ENCODE data around the gene DBN1.
A peak's percentile ranks its signal among the peaks of the same experiment; 100 is the strongest.

DBN1 gene

GRCh38 chr5:177473443-177474001 is at the start of gene DBN1:
DBN1 (minus strand) TSS chr5:177473634; CDS start chr5:177473521, 113 bp downstream.
- H3K4me3 ChIP-seq (ENCODE audit: low read depth in 1 of 2, low read length in 2 of 2): peak within 1 kb of the TSS; percentile 56 to 84
- no peaks in the 10 kb centered on the region for H3K9me3 ChIP-seq (ENCODE audit: control insufficient read depth in 1 of 2, low read length in 2 of 2)
- H3K27ac ChIP-seq (ENCODE audit: low read length): no peak within 1 kb of the TSS
- no peaks in the 10 kb centered on the region for H3K36me3 ChIP-seq (ENCODE audit: control insufficient read depth in 1 of 2, insufficient read depth in 2 of 2, low read length in 2 of 2)
- H3K27me3 ChIP-seq (ENCODE audit: low read depth, low read length): no peaks in the 10 kb centered on the region
- H3K4me1 ChIP-seq (ENCODE audit: control insufficient read depth in 1 of 2, insufficient read depth in 2 of 2, low read length in 2 of 2): peaks cover 12 to 64% of the 10 kb centered on the region in 2 donors

GRCh38 chr5:177520916-177521513 is 47.6 kb upstream of the DBN1 start:
- Histone ChIP-seq H3K27me3 (ENCODE audit: low read depth, low read length) (no peaks in the 10 kb centered on the region), H3K9me3 (ENCODE audit: control insufficient read depth in 1 of 2, low read length in 2 of 2) (no peaks in the 10 kb centered on the region), H3K4me3 (ENCODE audit: low read depth in 1 of 2, low read length in 2 of 2) (no peak overlapping the region), H3K27ac (ENCODE audit: low read length) (no peak overlapping the region), H3K36me3 (ENCODE audit: control insufficient read depth in 1 of 2, insufficient read depth in 2 of 2, low read length in 2 of 2) (peaks cover 34 to 60% of the 10 kb centered on the region in 2 donors), H3K4me1 (ENCODE audit: control insufficient read depth in 1 of 2, insufficient read depth in 2 of 2, low read length in 2 of 2) (peaks cover 3 to 17% of the 10 kb centered on the region in 2 donors)

GRCh38 chr5:177520271-177520670 is 46.8 kb upstream of the DBN1 start:
- Histone ChIP-seq H3K36me3 (ENCODE audit: control insufficient read depth in 1 of 2, insufficient read depth in 2 of 2, low read length in 2 of 2) (peaks cover 30 to 60% of the 10 kb centered on the region in 2 donors), H3K4me3 (ENCODE audit: low read depth in 1 of 2, low read length in 2 of 2) (no peak overlapping the region), H3K4me1 (ENCODE audit: control insufficient read depth in 1 of 2, insufficient read depth in 2 of 2, low read length in 2 of 2) (peaks cover 6 to 24% of the 10 kb centered on the region in 2 donors), H3K27ac (ENCODE audit: low read length) (no peak overlapping the region), H3K27me3 (ENCODE audit: low read depth, low read length) (no peaks in the 10 kb centered on the region), H3K9me3 (ENCODE audit: control insufficient read depth in 1 of 2, low read length in 2 of 2) (no peaks in the 10 kb centered on the region)

GRCh38 chr5:177519463-177520235 is 46.2 kb upstream of the DBN1 start:
- no peak overlapping the region for H3K4me3 ChIP-seq (ENCODE audit: low read depth in 1 of 2, low read length in 2 of 2)
- H3K27ac ChIP-seq (ENCODE audit: low read length): no peak overlapping the region
- peaks cover 32 to 59% of the 10 kb centered on the region in 2 donors for H3K36me3 ChIP-seq (ENCODE audit: control insufficient read depth in 1 of 2, insufficient read depth in 2 of 2, low read length in 2 of 2)
- no peaks in the 10 kb centered on the region for H3K9me3 ChIP-seq (ENCODE audit: control insufficient read depth in 1 of 2, low read length in 2 of 2)
- H3K27me3 ChIP-seq (ENCODE audit: low read depth, low read length): no peaks in the 10 kb centered on the region
- H3K4me1 ChIP-seq (ENCODE audit: control insufficient read depth in 1 of 2, insufficient read depth in 2 of 2, low read length in 2 of 2): peaks cover 6 to 30% of the 10 kb centered on the region in 2 donors

- peak within 1 kb of the TSS; percentile 69 for H3K27ac ChIP-seq (ENCODE audit: low read length)
- no peaks in the 10 kb centered on the region for H3K27me3 ChIP-seq (ENCODE audit: low read depth, low read length)
- H3K4me3 ChIP-seq (ENCODE audit: low read depth in 1 of 2, low read length in 2 of 2): peak within 1 kb of the TSS; percentile 86 to 99
- no peaks in the 10 kb centered on the region for H3K9me3 ChIP-seq (ENCODE audit: control insufficient read depth in 1 of 2, low read length in 2 of 2)
- H3K36me3 ChIP-seq (ENCODE audit: control insufficient read depth in 1 of 2, insufficient read depth in 2 of 2, low read length in 2 of 2): peaks cover 40 to 67% of the 10 kb centered on the region in 2 donors
- H3K4me1 ChIP-seq (ENCODE audit: control insufficient read depth in 1 of 2, insufficient read depth in 2 of 2, low read length in 2 of 2): peaks cover 6 to 32% of the 10 kb centered on the region in 2 donors
These were observed 43.5 kb upstream of the DBN1 start, which contains the start of gene DDX41 for GRCh38 chr5:177516601-177517568. DDX41 (minus strand) TSS chr5:177516961; CDS start chr5:177516945, 16 bp downstream.

GRCh38 chr5:177515580-177515979 is 42.1 kb upstream of the DBN1 start:
- Histone ChIP-seq H3K4me3 (ENCODE audit: low read depth in 1 of 2, low read length in 2 of 2) (peak overlapping the region; percentile 86 to 99), H3K36me3 (ENCODE audit: control insufficient read depth in 1 of 2, insufficient read depth in 2 of 2, low read length in 2 of 2) (peaks cover 42 to 67% of the 10 kb centered on the region in 2 donors), H3K27me3 (ENCODE audit: low read depth, low read length) (no peaks in the 10 kb centered on the region), H3K9me3 (ENCODE audit: control insufficient read depth in 1 of 2, low read length in 2 of 2) (no peaks in the 10 kb centered on the region), H3K27ac (ENCODE audit: low read length) (no peak overlapping the region), H3K4me1 (ENCODE audit: control insufficient read depth in 1 of 2, insufficient read depth in 2 of 2, low read length in 2 of 2) (peaks cover 6 to 32% of the 10 kb centered on the region in 2 donors)

- Histone ChIP-seq H3K36me3 (ENCODE audit: control insufficient read depth in 1 of 2, insufficient read depth in 2 of 2, low read length in 2 of 2) (peaks cover 36 to 65% of the 10 kb centered on the region in 2 donors), H3K27ac (ENCODE audit: low read length) (no peak overlapping the region), H3K9me3 (ENCODE audit: control insufficient read depth in 1 of 2, low read length in 2 of 2) (no peaks in the 10 kb centered on the region), H3K4me1 (ENCODE audit: control insufficient read depth in 1 of 2, insufficient read depth in 2 of 2, low read length in 2 of 2) (peaks cover 6 to 29% of the 10 kb centered on the region in 2 donors), H3K4me3 (ENCODE audit: low read depth in 1 of 2, low read length in 2 of 2) (no peak overlapping the region), H3K27me3 (ENCODE audit: low read depth, low read length) (no peaks in the 10 kb centered on the region)
These were observed 41.1 kb upstream of the DBN1 start for GRCh38 chr5:177514541-177514940.

GRCh38 chr5:177513500-177513899 is 40.1 kb upstream of the DBN1 start:
- Histone ChIP-seq H3K4me1 (ENCODE audit: control insufficient read depth in 1 of 2, insufficient read depth in 2 of 2, low read length in 2 of 2) (peaks cover 6 to 22% of the 10 kb centered on the region in 2 donors), H3K27ac (ENCODE audit: low read length) (no peak overlapping the region), H3K36me3 (ENCODE audit: control insufficient read depth in 1 of 2, insufficient read depth in 2 of 2, low read length in 2 of 2) (peaks cover 31 to 60% of the 10 kb centered on the region in 2 donors), H3K4me3 (ENCODE audit: low read depth in 1 of 2, low read length in 2 of 2) (no peak overlapping the region), H3K9me3 (ENCODE audit: control insufficient read depth in 1 of 2, low read length in 2 of 2) (no peaks in the 10 kb centered on the region), H3K27me3 (ENCODE audit: low read depth, low read length) (no peaks in the 10 kb centered on the region)

GRCh38 chr5:177512736-177513380 is 39.4 kb upstream of the DBN1 start:
- H3K9me3 ChIP-seq (ENCODE audit: control insufficient read depth in 1 of 2, low read length in 2 of 2): no peaks in the 10 kb centered on the region
- H3K27me3 ChIP-seq (ENCODE audit: low read depth, low read length): no peaks in the 10 kb centered on the region
- no peak overlapping the region for H3K27ac ChIP-seq (ENCODE audit: low read length)
- H3K4me1 ChIP-seq (ENCODE audit: control insufficient read depth in 1 of 2, insufficient read depth in 2 of 2, low read length in 2 of 2): peaks cover 6 to 22% of the 10 kb centered on the region in 2 donors
- no peak overlapping the region for H3K4me3 ChIP-seq (ENCODE audit: low read depth in 1 of 2, low read length in 2 of 2)
- peaks cover 31 to 60% of the 10 kb centered on the region in 2 donors for H3K36me3 ChIP-seq (ENCODE audit: control insufficient read depth in 1 of 2, insufficient read depth in 2 of 2, low read length in 2 of 2)

All from muscle layer of duodenum (tissue), 2 donors.